H1 (cell line): ENCODE data around the gene TNFSF4. TPM values are rescaled to one million over a fixed set of nuclear protein-coding genes. Genes with fewer than 3 reads are reported as not detected.

Experiments
- ATF3 ChIP-seq: IDR thresholded peaks from 2 replicates; pipeline ENCODE4 v1.6.1; 2011; ENCODE audit warnings: low read depth, mild to moderate bottlenecking, low read length; ENCODE audit not compliant: insufficient read depth
- CBX8 ChIP-seq: fragments of 300-800, 300-1000 bp; sonication (generic); IDR thresholded peaks from 2 replicates; pipeline ENCODE4 v1.7.1; 2016; ENCODE audit warnings: low read depth, low read length, borderline replicate concordance
- EGR1 ChIP-seq: IDR thresholded peaks from 2 replicates; pipeline ENCODE4 v1.6.1; 2011; ENCODE audit warnings: low read depth, low read length, borderline replicate concordance
- GABPA ChIP-seq: IDR thresholded peaks from 2 replicates; pipeline ENCODE4 v1.6.1; 2011; ENCODE audit warnings: mild to moderate bottlenecking, low read length, moderate library complexity, borderline replicate concordance; ENCODE audit not compliant: insufficient read depth
- GTF2F1 ChIP-seq: IDR thresholded peaks from 2 replicates; pipeline ENCODE4 v1.6.1; 2012; ENCODE audit warnings: low read depth, low read length, improper control_type of control experiment, borderline replicate concordance
- JUN ChIP-seq: IDR thresholded peaks from 2 replicates; pipeline ENCODE4 v1.6.1; 2011; ENCODE audit warnings: low read depth, mild to moderate bottlenecking, improper control_type of control experiment, low read length
- SUZ12 ChIP-seq: fragments of 200-600 bp; sonication (generic); IDR thresholded peaks from 2 replicates; pipeline ENCODE4 v1.6.1; 2012; ENCODE audit warnings: mild to moderate bottlenecking, inconsistent platforms, low read length, moderate library complexity, mixed read lengths
- TAF7 ChIP-seq: optimal IDR thresholded peaks from 2 replicates; pipeline ENCODE3; 2011; ENCODE audit warnings: low read depth, mild to moderate bottlenecking, inconsistent platforms, low read length, moderate library complexity, borderline replicate concordance
- polyA plus RNA-seq, 7 experiments: library from polyadenylated mRNA; depleted of rRNA in 3 of 7; stranded (reverse) in 5 of 7; unstranded in 2 of 7; fragments of >200 nt in 5 of 7; fragments of 200-250 nt in 2 of 7; gene quantifications; 1 replicate in 5 of 7; 2 replicates in 1 of 7; 4 replicates in 1 of 7; pipeline versions ENCODE4 v1.2.1 to v1.2.3, GENCODE V29; 2011 to 2013; ENCODE audit warnings: missing spikeins in 2 of 7, mixed read lengths in 2 of 7
- total RNA-seq: library from RNA; stranded (reverse); fragmentation: NEBNext Ultra II Directional; extraction: Animal tissue kit (Norgen Biotek cat#: 25700); gene quantifications from 2 replicates; pipeline ENCODE4 v1.2.1, GENCODE V29; 2021

The TNFSF4 gene
- total and polyA plus RNA-seq, 2 of the 8 experiments (the other 6 are each of a cell fraction or from before 2014, with no cell fraction given): 0.54 to 0.63 TPM

- TF ChIP-seq GTF2F1 (no peak), GABPA (no peak), CBX8 (no peak), TAF7 (no peak), SUZ12 (no peak), EGR1 (no peak), JUN (no peak), ATF3 (no peak)
Measured at GRCh38 chr1:173139706-173140105, 67.4 kb downstream of the TNFSF4 start (continued).
